ENCODE measurements around the gene ZDHHC5.

DNA sequence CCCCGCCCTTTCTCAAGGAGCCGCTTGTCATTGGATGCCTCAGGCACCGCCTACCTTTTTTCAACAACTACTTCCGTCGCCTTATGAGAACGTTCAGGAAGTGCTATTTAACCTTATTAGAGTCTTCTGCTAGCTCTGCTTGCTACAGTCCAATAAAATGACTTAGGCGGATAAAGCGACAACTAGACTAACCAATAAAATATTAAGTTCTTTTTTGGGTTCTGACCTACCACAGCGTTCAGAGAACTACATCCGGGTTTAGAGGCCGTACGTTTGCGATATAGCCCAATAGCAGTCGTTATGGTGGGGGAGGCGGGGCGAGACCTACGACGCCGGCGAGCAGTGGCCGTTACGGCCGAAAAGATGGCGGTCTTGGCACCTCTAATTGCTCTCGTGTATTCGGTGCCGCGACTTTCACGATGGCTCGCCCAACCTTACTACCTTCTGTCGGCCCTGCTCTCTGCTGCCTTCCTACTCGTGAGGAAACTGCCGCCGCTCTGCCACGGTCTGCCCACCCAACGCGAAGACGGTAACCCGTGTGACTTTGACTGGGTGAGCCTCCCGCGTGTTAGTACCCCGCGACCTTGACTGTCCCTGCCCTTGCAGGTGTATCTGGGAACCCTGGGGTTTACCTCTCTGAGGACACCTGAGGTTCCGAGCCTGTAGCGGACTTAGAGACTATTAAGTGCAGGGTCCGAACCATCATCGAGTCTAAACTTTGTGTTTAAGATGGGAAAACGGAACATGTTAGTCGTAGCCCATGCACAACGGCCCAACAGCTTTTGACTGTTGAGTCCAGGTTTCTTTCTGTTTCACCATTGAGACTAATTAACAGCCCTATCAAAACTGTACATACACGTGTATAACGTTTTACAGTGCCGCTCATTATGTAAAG, 44.6 kb downstream of the ZDHHC5 start, which contains the start of gene TMX2:
- TF ChIP-seq POLR2A (IDR thresholded peaks at IDR 0.05; ENCODE audit: low read length) (peak; percentile 89), GATA1 (IDR thresholded peaks at IDR 0.05; ENCODE audit: low read depth, low read length) (no peak)

All from erythroblast (primary cell).